Activated CD4-positive, alpha-beta T cell treated with anti-CD3 and anti-CD28 coated beads, Interleukin-2, amount 50 U/mL, for 16 hours (primary cell): Measurements from ENCODE around the gene MINK1.
"Not testable (repeated sequence)": the region's sequence is repeated elsewhere in the genome, so short reads cannot be mapped to it uniquely, and the experiment has no call there.

Experiments used
- DNase-seq: peaks from one replicate; pipeline ENCODE4 v3.0.0-alpha.2; 2020

MINK1 gene

DNA sequence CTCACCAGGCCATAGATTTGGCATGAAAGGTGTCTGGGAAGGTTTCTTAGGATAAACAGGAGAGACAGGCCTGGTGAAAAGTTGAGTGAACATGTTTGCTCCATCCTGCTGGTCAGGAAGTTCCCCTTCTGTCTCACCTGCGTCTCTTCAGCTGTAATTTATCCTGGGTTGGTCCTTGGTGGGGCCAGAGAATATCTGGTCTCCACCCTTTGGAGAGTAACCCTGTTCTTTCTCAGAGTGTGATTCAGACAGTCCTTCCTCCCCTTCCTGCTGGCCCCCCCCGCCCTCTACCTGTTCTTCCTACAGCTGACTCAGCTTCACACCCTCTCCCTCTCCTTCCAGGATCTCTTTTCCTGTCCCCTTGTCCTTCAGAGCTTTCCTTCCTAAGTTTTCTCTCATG is 17.1 kb downstream of the MINK1 start:
- no peak for DNase-seq

GRCh38 chr17:4851084-4851483 is 17.9 kb downstream of the MINK1 start:
- DNase-seq, result no peak

DNA sequence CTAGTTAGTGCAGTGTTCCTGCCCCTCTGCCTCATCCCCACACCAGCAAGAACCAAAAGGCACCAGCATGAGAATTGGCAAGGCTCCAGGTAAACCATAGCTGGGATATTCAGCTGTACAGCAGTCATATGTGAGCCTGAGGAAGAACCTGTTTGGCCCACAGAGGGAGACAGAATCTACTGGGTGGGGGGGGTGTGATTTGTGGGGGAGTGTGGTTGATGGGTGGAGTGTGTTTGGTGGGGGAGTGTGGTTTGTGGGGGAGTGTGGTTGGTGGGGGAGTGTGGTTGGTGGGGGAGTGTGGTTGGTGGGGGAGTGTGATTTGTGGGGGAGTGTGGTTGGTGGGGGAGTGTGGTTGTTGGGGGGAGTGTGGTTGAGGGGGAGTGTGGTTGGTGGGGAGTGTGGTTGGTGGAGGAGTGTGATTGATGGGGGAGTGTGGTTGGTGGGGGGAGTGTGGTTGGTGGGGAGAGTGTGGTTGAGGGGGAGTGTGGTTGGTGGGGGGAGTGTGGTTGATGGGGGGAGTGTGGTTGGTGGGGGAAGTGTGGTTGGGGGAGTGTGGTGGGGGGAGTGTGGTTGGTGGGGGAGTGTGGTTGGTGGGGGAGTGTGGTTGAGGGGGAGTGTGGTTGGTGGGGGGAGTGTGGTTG is 19.5 kb downstream of the MINK1 start:
- DNase-seq, result no peak

- DNase-seq, result no peak
Measured at GRCh38 chr17:4853208-4853671, 20.1 kb downstream of the MINK1 start.

DNA sequence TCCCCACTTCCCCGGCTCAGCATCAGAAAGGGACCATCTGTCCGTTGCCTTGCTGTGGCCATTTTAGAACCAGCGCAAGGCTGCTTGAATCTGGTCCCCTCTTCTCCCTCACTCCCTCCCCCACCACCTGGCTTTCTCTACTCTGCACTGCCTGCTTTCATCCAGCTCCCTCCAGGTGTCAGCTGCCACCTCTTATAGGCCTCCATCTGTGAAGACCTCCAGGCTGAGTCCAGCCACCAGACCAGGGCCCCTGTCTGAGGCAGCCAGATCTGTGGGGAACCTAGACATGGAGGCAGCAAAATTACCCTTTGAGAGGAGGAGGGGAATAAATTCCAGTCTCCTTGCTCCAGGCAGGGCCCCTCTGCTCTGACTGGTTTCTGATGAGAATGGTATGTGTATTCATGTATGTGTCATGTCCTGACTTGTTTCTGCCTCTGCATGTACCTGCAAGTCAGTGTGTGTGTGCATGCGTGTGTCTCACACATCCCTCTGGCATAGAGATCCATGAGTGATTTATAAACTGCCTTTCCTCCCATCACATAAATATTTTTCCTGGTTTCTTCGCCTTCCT is 21.1 kb downstream of the MINK1 start:
- no peak for DNase-seq

GRCh38 chr17:4856271-4856936 is 23.3 kb downstream of the MINK1 start:
- DNase-seq, result no peak

DNA sequence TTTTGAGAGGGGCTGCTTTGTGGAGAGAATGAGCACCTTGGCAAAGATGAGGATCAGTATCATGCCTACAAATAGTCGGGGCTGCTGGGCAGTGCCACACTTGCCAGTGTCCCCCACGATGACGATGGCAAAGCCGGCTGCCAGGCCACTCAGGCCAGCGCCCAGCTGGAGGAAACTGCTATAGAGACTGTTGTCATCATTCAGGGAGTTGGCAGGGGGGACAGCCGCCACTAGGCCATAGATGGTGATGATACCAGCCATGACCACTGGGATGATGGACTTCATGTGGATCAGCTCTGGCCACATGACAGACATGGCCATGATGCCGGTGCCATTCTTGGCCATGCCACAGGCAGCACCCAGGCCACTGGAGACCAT is 23.8 kb downstream of the MINK1 start:
- DNase-seq, result no peak

DNA sequence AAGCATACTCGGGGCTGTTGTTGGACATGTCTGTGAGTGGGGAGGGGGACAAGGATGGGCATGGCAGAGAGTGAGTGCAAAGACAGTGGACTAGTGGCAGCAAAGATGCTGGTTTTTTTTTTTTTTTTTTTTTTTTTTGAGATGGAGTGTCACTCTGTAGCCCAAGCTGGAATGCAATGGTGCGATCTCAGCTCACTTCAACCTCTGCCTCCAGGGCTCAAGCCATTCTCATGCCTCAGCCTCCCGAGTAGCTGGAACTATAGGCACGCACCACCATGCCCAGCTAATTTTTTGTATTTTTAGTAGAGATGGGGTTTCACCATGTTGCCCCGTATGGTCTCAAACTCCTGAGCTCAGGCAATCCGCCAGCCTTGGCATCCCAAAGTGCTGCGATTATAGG is 24.2 kb downstream of the MINK1 start:
- DNase-seq, result not testable (repeated sequence)

DNA sequence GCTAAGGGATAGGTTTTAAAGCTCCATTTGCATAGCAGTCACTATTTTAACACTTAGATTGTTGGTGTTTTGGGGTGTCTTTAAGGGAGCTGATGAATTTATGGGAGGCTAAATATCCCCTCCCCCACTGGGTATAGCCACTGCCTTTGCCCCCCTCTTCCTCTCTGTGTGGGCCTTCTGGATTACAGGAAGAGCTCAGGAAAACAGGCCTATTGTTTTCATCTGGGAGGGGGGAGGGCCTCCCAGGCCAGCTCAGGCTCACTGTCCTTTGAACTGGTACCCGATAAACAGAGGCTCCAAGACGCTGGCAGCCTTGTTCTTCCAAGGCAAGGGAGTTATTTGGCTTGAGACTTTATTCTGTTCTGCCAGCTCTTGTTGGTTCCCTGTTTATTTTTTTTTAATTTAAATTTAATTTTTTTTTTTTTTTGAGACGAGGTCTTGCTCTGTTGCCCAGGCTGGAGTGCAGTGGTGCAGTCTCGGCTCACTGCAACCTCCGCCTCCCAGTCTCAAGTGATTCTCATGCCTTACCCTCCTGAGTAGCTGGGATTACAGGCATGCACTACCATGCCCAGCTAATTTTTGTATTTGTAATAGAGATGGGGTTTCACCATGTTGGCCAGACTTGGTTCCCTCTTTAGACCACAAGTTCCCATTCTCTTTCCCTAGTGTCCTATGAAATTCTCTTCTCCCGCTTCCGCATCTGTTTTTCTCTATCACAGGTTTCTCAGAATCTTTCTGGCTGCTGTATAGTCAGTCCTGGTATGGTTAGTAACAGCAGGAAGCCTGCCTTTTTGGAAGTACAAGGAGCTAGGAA is 25.1 kb downstream of the MINK1 start:
- DNase-seq, result no peak

DNA sequence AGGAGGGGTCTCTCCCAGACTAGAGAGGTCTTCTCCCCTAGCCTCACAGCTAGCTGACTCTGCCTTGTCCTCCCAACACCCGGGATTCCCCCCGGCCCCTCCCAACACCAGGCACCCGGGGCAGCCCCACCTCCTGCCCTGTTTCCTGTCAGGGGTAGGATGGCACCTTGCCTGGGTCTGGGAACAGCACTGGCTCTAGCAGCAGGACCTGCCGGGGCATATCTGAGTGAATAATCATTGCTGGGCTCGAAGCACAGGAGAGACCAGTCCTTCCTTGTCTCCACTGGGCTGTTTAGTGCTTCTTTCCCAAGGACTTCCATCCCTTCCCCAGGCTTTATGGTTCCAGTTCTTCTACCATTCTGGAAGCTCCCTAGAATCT is 25.7 kb downstream of the MINK1 start:
- DNase-seq, result no peak

GRCh38 chr17:4859816-4860625 is 26.9 kb downstream of the MINK1 start:
- DNase-seq, result no peak

- no peak for DNase-seq
Measured at GRCh38 chr17:4860651-4861050, 27.5 kb downstream of the MINK1 start.

DNA sequence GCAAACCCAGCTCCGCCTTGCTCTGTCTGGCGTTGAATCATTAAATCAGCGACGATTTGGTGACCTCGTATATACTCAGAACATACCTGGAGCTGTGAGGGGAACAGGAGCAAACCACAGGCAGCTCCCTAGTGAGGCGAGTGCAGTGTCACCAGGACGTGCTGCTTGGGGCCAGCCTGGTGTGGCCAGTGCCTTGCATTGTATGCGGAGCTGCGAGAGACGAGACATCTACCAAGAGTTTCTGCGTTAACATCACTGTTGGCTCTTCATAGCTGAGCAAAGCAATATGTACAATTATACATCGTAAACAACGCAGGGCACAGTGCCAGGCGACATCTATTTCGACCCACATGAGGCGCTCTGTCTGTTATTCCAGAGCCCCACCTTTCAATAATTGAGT is 27.9 kb downstream of the MINK1 start:
- no peak for DNase-seq

GRCh38 chr17:4862720-4863119 is 29.6 kb downstream of the MINK1 start:
- no peak for DNase-seq

DNA sequence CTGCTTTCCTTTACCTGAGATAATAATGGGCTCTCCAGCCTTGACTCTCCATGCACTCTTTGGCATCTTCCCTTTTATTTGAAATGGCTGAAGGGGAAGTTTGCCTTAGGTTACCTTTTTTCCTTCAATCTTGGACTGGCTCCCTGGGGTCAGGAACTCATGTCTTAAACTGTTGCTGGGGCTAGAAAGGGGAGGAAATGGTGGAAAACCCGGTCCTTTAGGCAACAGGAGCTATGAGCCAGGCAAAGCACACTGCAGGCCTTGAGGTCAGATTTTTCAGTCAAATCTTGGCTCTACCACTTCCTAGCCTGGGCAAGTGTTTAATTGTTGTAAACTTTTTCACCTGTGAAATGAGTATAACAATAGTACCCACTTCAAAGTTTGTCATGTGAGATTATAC is 30.2 kb downstream of the MINK1 start:
- no peak for DNase-seq

DNA sequence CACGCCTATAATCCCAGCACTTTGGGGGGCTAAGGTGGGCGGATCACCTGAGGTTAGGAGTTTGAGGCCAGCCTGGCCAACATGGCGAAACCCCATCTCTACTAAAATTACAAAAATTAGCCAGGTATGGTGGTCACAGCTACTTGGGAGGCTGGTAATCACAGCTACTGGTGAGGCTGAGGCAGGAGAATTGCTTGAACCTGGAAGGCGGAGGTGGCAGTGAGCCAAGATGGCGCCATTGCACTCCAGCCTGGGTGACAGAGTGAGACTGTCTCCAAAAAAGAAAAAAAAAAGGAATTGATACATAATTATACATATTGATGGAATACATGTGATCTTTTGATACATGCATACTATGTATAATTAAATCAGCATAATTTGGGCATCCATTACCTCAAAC is 34.4 kb downstream of the MINK1 start:
- DNase-seq, result not testable (repeated sequence)

DNA sequence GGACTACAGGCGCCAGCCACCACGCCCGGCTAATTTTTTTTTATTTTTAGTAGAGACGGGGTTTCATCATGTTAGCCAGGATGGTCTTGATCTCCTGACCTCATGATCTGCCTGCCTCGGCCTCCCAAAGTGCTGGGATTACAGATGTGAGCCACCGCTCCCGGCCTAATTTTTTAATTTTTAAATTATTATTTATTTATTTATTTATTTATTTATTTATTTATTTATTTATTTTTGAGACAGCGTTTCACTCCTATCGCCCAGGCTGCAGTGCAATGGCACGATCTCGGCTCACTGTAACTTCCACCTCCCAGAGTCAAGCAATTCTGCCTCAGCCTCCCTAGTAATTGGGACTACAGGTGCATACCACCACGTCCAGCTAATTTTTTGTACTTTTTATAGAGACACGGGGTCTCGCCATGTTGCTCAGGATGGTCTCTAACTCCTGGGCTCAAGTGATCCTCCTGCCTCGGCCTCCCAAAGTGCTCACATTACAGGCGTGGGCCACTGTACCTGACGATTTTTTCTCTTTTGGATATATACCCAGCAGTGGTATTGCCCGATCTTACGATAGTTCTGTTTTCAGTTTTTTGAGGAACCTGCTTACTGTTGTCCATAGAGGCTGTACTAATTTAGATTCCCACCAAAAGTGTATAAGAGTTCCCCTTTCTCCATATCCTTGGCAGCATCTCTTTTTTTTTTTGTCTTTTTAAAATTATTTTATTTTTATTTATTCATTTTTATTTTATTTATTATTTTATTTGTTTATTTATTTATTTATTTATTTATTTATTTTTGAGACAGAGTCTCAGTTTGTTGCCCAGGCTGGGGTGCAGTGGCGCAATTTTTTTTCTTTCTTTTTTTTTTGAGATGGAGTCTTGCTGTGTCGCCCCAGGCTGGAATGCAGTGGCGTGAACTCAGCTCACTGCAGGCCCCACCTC is 36.2 kb downstream of the MINK1 start:
- DNase-seq, result not testable (repeated sequence)

- DNase-seq, result no peak
Measured at GRCh38 chr17:4870855-4871254, 37.7 kb downstream of the MINK1 start.

GRCh38 chr17:4872786-4873185 is 39.6 kb downstream of the MINK1 start:
- DNase-seq, result no peak

DNA sequence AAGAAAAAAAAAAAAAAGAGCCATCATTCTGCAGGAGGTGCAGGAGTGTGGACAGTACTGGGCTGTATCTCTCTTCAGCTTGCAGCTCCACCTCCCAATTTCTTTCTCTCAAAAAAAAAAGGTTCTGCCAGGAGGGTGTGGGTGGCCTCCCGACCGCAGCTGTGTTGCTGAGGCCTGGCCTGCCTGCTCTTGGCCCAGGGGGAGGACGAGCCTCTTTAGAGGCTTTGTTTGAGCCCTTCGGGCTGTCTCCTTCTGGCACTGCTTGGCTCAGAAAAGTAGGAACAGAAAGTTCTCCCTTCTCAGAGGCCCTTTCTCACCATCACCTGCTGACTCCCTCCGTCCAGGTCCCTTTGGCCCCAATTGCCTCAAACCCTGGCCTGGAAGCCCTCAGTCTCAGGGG is 43.9 kb downstream of the MINK1 start:
- DNase-seq, result no peak

DNA sequence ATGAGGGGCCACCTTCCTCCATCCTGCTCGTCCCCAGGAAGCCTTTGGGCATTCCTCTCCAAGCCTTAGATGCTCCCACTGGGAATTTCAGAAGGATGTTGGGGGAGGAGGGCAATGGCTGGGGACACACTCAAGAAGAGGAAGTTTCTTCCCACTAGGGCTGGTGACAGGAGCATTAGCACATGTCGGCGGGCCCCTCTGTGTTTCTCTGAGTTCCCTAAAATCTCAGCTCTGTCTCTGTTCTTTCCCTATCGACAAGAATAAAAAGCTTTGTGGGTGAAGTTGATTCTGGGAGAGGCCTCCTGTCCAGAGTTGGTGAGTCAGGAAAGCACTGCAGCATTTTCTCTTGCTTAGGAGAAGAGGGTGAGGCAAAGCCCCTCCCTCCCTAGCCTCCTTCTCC is 46.5 kb downstream of the MINK1 start:
- no peak for DNase-seq

DNA sequence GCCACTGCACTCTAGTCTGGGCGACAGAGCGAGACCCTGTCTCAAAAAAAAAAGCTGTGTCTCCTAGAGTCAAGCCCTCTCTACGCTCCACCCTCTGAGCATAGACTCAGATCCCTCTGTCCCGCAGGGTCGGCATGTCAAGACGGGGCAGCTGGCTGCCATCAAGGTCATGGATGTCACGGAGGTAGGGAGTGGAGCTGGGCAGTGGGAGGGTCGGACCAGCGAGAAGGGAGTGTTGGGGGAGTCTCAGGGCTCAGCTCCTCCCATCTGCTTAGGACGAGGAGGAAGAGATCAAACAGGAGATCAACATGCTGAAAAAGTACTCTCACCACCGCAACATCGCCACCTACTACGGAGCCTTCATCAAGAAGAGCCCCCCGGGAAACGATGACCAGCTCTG is 47.7 kb downstream of the MINK1 start:
- no peak for DNase-seq
